MV-4-11 (cell line): ENCODE measurements around the gene ZNF263.
A peak's percentile ranks its signal among the peaks of the same experiment; 100 is the strongest.
"Not testable (repeated sequence)": the region's sequence is repeated elsewhere in the genome, so short reads cannot be mapped to it uniquely, and the experiment has no call there.

Experiments used
- DNase-seq: peaks from one replicate; lab custom pipeline; 2025; lab: John Stamatoyannopoulos, UW

Gene ZNF263

DNA sequence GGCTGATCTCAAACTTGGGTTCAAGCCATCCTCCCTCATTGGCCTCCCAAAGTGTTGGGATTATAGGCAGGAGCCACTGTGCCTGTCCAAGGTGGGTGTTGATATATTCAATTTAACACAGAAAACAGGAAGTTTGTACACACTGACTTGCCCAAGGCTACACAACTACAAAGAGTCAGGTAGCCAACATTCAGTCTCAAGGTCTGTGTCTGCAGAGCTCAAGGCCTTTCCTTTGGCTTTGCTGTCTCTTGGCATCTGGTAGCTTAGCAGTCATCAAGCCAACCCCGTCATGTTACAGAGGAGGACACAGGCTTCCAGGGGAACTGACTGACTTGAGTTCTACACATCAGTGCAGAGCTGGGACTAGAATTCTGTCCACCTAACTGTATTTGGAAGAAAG is 15.0 kb upstream of the ZNF263 start:
- no peak for DNase-seq

DNA sequence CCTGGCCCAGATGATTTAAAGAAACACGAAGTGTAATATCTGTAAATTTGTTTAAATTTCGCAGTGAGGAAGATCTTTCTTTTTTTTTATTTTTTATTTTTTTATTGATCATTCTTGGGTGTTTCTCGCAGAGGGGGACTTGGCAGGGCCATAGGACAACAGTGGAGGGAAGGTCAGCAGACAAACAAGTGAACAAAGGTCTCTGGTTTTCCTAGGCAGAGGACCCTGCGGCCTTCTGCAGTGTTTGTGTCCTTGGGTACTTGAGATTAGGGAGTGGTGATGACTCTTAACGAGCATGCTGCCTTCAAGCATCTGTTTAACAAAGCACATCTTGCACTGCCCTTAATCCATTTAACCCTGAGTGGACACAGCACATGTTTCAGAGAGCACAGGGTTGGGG is 12.6 kb upstream of the ZNF263 start:
- not testable (repeated sequence) for DNase-seq

DNA sequence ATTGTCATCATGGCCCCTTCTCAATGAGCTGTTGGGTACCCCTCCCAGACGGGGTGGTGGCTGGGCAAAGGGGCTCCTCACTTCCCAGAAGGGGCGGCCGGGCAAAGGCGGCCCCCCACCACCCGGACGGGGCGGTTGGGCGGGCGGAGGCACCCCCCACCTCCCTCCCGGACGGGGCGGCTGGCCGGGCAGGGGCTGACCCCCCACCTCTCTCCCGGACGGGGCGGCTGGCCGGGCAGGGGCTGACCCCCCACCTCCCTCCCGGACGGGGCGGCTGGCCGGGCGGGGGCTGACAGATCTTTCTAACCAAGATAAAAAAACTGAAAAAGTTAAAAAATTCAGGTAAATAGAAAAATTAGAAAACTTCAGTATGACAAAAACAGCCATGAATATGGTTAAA is 12.0 kb upstream of the ZNF263 start:
- DNase-seq: not testable (repeated sequence)

DNA sequence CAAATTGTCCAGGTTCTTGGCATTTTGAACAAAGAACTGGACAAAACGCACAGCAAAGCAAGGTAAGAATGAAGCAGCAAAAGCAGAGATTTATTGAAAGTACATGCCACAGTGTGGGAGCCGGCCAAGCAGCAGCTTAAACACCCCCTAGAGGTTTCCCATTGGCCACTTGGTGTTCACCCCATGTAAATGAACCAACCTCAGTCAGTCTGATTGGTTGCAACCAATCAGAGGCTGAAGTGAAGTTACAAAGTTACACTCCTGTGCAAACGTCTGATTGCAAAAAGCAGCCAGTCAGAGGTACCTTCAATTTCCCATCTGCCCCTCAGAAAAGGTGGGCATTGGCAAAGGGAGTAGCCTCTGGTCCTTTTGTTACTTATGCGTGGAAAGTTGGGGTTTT is 8.8 kb upstream of the ZNF263 start:
- DNase-seq: no peak

DNA sequence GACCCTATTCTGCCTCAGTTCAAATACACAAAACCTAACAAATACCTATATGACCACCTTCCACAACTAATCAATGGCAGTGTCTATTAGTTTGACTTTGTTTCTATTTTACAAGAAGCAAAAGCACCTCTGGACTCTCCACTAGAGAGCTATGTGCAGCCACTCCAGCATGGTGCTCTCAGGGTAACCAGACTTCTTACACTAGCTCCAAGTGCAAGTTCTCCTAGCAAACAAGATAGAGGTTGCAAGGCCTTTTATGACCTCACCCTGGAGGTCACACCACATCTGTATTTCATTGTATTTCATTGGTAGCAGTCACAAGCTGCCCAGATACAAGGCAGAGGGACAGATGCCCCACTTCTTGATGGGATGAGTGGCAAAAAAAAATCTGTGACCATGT is 8.3 kb upstream of the ZNF263 start:
- DNase-seq: no peak

DNA sequence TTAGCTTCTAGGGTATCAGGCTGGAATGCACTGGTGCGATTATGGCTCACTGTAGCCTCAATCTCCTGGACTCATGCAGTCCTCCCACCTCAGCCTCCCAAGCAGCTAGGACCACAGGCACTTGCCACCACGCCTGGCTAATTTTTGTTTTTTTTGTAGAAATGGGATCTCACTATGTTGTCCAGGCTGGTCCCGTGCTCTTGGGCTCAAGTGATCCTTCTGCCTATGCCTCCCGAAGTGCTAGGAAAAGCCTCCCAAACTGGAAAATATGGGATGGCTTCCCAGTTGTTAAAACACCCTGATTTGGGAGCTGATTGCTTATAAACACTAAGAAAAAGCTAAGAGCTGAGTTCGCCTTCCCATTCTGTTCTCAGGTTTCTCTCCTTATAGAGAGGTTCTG is 6.6 kb upstream of the ZNF263 start:
- no peak for DNase-seq

DNA sequence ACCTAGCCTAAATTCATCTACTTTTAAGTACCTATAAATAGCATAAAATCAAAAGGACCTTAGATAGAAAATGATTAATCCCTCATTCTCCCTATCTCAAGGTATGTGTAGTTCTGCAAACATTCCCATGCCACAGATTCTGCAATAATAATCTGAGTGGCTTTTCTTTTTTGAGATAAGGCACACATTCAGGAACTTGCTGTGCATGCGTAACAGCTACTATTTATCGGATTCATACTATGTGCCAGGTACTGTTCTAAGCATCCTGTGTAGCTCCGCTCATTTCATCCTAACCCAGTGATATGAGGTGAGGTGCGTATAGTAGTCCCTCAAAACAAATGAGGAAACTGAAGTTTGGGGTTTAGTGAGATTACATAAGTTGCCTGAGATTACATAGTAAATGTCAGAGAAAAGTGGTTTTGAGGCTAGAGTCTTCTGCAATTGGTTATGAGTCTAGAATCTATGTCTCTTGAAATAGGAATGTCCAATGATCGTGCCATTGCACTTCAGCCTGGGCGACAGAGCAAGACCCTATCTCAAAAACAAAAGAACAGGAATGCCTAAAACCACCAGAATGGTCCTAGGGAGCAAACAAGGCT is 2.0 kb upstream of the ZNF263 start:
- peak; percentile 82 for DNase-seq

DNA sequence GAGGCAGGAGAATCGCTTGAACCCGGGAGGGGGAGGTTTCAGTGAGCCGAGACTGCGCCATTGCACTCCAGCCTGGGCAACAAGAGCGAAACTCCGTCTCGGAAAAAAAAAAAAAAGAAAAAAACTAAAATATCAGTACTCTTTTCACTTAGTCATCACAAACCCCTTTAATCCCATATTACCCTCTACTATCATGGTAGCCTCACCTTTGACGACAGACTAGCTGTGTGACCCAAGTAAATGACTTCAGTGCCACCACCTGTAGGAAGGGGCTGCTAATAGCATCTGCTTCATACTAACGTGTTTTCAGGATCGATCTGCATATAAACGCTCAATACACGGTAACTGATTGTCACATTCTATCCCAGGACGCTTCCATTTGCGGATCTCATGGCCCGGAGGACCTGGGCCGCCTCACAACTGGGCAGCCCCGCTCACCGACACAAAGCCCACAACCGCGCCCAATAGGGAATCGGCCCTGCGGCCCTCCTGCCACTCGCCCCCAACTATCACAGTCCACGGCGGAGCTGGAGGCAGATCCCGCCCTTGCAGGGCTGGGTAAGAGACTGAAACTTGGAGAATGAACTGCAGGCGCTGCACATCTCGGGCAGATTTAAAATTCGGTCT is 1.1 kb upstream of the ZNF263 start:
- DNase-seq: no peak

DNA sequence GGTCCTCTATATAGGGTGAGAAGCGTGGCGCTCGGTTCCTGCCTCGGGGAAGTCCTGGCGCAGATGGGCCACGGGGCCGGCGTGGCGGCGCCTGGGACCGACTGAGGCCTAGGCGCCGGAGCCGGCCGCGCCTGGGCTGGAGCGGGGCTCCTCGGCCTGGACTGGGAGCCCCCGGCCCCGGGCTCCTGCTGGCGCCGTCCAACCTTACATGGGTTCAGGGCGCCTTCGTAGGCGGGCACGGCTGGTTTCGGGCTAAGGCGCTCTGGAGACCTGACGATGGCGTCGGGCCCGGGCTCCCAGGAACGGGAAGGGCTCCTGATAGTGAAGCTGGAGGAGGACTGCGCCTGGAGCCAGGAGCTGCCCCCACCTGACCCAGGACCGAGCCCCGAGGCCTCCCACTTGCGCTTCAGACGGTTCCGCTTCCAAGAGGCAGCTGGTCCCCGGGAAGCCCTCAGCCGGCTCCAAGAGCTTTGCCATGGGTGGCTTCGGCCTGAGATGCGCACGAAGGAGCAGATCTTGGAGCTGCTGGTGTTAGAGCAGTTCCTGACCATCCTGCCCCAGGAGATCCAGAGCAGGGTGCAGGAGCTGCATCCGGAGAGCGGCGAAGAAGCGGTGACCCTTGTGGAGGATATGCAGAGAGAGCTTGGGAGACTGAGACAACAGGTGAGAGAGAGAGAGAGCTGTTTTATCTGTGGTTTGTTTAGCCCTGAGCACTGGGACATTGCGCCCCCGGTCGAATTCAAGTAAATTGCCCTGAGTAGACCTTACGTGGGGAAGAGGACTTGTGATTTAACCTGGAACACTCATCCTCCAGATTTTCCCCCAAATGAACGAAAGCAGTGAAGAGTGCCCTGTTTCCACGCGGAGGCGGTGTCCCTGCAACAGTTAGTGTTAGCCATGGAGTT is 504 bp downstream of the ZNF263 start:
- DNase-seq: no peak

DNA sequence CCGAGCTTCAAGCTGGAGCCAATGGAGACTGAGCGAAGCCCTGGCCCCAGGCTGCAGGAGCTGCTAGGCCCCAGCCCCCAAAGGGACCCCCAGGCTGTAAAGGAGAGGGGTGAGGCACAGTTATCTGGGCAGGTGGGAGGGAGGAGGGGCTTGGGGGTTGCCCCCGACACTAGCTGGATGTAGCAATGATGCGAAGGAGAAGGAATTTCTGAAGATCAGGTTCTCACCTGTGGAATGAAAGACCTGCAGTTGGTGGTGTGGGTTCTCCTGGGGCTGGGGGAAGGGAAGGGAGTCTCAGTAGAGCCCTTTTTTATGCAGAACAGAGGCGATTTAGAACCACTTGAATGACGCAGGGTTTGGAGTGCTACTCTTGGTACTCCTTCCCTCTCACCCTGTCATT is 1.8 kb downstream of the ZNF263 start:
- DNase-seq: no peak

DNA sequence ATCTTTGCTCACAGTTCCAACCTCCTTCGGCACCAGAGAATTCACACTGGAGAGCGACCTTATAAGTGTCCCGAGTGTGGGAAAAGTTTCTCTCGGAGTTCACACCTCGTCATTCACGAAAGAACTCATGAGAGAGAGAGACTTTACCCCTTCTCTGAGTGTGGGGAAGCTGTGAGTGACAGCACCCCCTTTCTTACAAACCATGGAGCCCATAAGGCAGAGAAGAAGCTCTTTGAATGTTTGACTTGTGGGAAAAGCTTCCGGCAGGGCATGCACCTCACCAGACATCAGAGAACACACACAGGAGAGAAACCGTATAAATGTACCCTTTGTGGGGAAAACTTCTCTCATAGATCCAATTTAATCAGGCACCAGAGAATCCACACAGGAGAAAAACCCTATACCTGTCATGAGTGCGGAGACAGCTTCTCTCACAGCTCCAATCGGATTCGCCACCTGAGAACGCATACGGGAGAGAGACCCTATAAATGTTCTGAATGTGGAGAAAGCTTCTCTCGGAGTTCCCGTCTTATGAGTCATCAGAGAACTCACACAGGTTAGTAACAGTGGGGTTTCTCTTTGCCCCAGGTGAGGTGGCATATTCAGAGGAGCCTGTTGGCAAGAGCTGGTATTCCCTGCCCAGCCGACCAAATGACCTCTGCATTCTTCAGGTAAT is 6.8 kb downstream of the ZNF263 start:
- DNase-seq: no peak

DNA sequence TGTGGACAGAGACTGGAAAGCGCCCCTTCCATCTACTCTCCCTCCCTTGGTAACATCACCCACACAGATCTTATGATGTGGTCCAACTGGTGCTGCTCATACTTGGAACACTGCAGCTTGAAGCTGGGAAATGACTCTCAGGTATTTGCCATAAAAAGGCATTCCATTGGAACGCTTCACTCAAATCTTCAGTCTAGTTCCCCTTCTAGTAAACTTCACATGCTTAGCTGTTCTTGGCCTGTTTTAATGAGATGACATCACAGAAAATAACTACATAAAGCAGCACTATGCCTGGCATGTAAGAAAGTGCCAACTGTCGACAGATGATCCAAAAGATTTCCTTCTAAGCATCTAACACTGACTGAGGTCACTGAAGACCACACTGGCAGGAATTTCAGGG is 9.3 kb downstream of the ZNF263 start:
- no peak for DNase-seq

DNA sequence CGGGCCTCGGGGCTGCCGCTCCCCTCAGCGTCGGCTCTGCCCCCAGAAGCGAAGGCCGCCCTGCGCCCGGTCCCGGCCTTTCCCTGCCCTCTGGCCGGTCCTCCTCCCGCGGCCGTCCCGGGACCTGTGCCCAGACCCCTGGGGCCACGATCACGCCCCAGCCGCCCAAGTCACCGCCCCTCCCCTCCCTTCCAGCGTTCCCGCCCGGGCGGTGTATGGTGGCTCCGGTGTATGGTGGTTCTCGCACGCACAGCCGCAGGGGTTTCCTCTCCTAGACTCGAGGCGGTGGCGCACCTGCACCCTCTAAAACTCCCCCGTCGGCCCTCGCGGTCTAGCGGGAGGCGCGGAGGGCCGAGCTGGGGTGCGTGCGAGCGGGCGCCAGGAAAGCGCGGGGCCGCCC is 11.9 kb downstream of the ZNF263 start:
- DNase-seq: no peak

DNA sequence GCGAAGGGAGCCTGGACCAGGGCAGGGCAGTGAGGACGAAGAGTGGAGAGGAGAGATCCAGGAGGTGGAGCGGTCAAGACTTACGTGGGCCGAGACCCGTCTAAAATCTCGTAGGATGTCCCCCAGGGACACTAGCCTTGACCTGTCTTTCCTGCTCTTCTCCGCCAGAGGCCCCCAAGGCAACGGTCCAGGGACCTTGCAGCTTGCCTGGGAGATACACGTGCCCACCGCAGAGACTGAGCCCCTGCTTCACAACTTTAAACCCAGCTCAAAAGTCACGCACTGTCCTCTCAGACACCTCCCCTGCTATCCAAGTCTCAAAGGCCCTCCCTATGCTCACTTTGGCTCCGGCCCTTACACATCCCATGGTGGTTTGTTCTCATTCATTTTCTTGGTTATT is 12.5 kb downstream of the ZNF263 start:
- no peak for DNase-seq

DNA sequence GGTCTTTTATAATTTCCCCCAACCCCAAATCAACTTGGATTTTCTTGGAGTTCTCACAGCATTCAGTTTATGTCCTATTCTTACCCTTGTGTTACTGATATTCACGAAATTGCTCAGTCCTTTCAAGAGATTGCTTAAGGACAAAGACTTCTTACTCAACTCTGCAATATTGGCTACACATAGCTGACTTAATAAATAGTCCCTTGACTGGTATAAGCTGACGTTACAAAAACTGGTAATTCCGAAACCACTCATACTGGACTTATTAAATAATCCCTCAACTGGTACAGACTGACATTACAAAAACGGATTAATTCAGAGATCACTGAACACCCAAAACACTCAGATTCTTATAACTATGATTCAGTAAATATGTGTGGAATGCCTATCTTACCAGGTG is 21.1 kb downstream of the ZNF263 start:
- DNase-seq: no peak

DNA sequence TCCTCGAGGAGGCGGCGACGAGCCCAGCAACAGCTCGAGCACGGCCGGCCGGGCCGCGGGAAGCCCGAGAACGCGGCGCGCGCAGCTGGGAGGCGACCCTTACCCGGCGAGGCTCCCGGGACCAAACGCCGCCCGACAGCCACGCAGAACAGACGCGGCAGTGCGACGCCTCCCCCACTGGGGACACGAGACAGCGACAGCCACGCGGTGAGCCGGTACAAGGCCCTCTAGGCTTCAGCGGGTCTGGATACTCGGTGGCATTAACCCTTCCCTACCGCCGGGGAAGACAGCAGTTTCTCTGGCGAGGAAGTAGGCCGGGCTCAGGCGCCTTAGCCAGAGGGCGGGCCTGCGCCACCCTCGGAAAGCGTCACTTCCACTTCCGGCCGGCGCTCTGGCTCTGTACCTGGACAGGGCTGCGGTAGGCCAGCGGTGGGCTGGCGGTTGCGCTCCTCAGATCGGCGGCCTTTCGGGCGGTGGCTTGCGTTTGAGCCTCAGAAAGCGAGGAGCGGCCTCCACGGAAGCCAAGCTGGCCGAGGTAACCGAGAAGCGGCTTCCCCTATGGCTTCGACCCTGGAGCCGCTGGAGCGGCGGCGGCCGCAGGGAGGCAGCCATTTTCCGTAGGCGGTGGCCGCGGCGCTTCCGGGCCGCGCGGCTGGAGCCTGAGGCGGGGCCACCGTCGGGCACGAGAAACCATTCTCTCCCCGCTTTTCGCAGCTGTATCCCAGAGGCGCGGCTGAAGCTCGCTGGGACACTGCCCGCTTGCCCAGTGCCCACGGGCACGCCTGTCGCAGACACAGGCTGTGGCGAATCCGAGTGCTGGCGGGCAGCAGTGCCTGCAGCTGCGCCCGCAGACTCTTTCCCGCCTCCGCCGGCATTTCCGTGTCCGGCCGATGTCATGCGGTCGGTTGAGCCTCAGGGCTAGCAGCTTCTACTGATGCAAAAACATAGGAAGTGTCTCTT is 22.1 kb downstream of the ZNF263 start, which contains the start of the genes TIGD7 and ZNF75A:
Gene TIGD7, minus strand, starts transcription at position 322 of the 960 bp plus-strand sequence. CDS start 4,816 bp downstream, outside the sequence.
Gene ZNF75A, plus strand, starts transcription at position 389 of the 960 bp plus-strand sequence. CDS start 2,932 bp downstream, outside the sequence.
- peak; percentile 91 for DNase-seq

DNA sequence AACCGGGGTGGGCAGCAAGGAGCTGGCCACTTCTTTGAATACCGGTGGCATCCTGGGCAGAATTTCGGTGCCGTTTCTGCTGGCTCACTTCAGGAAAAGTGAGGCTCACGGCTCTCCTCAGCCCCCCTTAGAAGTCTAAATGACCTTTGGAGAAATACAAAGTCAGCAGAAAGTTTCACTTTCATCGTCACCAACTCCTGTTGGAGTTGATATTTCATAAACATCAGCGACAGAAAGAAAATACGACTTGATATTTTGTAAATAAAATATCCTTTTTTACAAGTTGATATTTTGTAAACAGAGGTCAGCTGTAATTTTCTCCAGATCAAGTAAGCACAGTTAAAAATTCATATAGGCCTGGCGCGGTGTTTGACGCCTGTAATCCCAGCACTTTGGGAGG is 22.8 kb downstream of the ZNF263 start:
- no peak for DNase-seq

DNA sequence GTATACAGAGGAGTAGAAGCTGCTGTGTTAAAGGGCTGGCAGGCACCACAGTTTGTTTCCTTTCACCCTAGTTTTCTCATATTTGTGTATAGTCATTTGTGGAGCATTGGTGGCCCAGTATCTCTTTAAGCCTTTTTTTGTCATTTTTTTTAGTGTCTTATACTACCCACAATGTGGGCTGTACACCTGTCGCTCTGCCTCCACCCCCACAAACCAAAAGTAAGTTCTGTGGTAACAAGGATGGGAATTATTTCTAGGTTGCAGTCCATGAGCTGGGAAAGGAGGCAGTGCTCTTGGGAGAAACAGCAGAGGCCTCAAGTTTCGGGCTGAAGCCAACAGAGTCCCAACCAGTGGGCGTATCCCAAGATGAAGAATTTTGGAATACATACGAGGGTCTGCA is 28.2 kb downstream of the ZNF263 start:
- DNase-seq: no peak

DNA sequence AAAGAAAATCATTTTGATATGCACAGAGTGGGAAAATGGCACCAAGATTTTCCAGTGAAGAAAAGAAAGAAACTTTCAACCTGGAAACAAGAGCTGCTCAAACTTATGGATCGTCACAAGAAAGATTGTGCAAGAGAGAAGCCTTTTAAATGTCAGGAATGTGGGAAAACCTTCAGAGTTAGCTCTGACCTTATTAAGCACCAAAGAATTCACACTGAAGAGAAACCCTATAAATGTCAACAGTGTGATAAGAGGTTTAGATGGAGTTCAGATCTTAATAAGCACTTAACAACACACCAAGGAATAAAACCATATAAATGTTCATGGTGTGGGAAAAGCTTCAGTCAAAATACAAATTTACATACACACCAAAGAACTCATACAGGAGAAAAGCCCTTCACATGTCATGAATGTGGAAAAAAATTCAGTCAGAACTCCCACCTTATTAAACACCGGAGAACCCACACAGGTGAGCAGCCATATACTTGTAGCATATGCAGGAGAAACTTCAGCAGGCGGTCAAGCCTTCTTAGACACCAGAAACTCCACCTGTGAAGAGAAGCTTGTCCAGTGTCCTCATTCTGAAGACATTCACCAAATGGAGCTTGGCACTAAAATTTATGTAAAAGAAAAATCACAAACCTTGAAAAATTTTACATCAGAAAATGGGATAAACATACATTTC is 34.2 kb downstream of the ZNF263 start:
- DNase-seq: no peak

DNA sequence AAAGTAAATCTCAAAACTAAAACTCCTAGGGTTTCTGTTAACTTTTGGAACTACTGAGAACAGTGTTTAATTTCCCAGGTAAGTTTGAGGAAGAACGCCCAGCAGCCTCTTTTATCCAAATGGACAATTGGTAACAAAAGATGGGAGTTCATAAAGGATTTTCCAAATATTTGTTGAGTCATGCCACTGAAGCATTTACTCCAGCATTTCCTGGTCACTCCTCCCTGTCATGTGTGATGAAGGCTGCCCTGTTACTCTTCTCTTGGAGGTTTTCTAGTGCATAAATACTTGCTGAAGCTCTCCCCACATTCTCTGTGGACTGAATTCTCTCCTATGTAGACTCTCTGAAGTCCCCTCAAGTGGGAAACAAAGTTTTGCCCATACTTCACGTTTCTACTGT is 38.5 kb downstream of the ZNF263 start:
- no peak for DNase-seq

DNA sequence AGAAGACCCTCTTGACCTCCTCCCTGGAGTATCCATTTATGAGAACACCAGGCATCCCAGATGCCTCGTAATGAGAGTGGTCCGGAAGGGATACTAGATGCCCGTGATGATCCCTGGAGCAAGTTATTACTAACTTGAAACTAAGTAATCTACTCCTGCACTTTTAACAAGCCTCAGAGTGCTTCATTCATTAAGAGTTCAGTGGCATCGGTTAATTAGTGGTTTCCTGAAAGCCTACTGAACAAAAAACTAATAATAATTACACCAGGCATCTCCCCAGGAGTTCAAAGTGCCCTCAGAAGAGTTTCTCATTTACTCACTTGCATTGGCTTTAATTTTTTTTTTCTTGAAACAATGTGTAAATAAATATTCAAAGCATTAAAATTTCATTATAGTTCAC is 44.2 kb downstream of the ZNF263 start:
- no peak for DNase-seq
